ENCODE results near the gene OR4E2. TPM values are rescaled to one million over a fixed set of nuclear protein-coding genes. Genes with fewer than 3 reads are reported as not detected.

OR4E2 gene, protein sequence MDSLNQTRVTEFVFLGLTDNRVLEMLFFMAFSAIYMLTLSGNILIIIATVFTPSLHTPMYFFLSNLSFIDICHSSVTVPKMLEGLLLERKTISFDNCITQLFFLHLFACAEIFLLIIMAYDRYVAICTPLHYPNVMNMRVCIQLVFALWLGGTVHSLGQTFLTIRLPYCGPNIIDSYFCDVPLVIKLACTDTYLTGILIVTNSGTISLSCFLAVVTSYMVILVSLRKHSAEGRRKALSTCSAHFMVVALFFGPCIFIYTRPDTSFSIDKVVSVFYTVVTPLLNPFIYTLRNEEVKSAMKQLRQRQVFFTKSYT
- polyA plus RNA-seq (2012; ENCODE audit: insufficient read length, low read depth): not detected

DNA sequence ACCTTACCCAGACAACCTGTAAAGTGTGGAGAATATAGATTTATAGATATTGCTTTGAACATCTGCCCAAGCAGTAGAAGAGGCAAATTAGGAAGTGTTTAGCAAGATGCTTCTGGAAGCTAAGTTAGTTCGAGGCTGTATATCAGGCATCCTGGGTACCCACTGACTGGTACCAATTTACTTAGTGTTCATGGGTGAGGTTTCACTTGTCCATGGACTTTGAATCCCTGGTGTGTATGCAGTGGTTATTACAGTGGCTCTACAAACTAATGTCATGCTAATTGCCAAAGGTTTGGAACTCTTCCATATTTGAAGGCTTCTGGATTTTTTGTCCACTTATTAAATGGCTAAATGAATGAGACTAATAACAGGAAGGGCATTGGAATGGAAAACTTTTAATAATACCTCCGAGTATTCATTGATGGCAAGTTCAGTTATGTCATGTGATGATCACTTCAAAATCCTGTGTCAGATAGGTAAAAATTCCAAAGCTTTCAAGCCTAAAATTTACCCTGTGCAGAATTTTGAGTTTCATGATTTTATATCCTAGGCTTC lies at the start of gene OR4E2:
Gene OR4E2, plus strand, starts transcription at position 505 of the 555 bp plus-strand sequence. CDS start 11,248 bp downstream, outside the sequence.
- TF ChIP-seq FOXP2 (optimal IDR thresholded peaks at IDR 0.05; ENCODE audit: borderline replicate concordance, extremely low read depth, extremely low read length, insufficient read depth) (no peak), TAF1 (IDR thresholded peaks at IDR 0.05; ENCODE audit: borderline replicate concordance, insufficient read depth, low read length) (no peak), SIN3A (IDR thresholded peaks at IDR 0.05; ENCODE audit: borderline replicate concordance, insufficient read depth, low read length) (no peak), POLR2AphosphoS5 (IDR thresholded peaks at IDR 0.05; ENCODE audit: low read depth, low read length) (no peak)
- TF ChIP-seq, protein P1, sequence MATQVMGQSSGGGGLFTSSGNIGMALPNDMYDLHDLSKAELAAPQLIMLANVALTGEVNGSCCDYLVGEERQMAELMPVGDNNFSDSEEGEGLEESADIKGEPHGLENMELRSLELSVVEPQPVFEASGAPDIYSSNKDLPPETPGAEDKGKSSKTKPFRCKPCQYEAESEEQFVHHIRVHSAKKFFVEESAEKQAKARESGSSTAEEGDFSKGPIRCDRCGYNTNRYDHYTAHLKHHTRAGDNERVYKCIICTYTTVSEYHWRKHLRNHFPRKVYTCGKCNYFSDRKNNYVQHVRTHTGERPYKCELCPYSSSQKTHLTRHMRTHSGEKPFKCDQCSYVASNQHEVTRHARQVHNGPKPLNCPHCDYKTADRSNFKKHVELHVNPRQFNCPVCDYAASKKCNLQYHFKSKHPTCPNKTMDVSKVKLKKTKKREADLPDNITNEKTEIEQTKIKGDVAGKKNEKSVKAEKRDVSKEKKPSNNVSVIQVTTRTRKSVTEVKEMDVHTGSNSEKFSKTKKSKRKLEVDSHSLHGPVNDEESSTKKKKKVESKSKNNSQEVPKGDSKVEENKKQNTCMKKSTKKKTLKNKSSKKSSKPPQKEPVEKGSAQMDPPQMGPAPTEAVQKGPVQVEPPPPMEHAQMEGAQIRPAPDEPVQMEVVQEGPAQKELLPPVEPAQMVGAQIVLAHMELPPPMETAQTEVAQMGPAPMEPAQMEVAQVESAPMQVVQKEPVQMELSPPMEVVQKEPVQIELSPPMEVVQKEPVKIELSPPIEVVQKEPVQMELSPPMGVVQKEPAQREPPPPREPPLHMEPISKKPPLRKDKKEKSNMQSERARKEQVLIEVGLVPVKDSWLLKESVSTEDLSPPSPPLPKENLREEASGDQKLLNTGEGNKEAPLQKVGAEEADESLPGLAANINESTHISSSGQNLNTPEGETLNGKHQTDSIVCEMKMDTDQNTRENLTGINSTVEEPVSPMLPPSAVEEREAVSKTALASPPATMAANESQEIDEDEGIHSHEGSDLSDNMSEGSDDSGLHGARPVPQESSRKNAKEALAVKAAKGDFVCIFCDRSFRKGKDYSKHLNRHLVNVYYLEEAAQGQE (IDR thresholded peaks at IDR 0.05; ENCODE audit: insufficient read depth in 1 of 2, low read depth in 2 of 2, low read length in 2 of 2): no peak

DNA sequence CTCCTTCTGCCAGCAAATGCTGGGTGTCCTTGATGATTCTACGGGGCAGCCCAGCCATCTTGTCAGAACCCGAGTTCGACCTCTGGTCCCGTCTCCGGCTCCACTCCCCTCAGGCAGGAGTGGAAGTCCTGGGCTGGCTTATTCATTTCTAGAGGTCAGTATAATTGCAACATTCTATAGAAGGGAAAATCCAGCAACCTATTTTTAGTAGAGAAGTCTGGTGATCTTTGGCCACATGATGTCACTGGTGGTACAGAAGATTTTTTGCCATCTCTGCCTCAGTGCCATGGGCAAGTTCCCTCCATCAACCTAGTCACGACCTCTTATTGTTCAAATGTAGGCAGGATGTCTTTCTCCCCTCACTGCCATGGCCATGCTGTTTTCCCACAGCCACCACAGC lies 41.3 kb upstream of the OR4E2 start:
- no peak for TF ChIP-seq TAF1 (IDR thresholded peaks at IDR 0.05; ENCODE audit: borderline replicate concordance, insufficient read depth, low read length)
- no peak for TF ChIP-seq SIN3A (IDR thresholded peaks at IDR 0.05; ENCODE audit: borderline replicate concordance, insufficient read depth, low read length)
- TF ChIP-seq POLR2AphosphoS5 (IDR thresholded peaks at IDR 0.05; ENCODE audit: low read depth, low read length): no peak
- no peak for TF ChIP-seq FOXP2 (optimal IDR thresholded peaks at IDR 0.05; ENCODE audit: borderline replicate concordance, extremely low read depth, extremely low read length, insufficient read depth)
- TF ChIP-seq, protein P1 (IDR thresholded peaks at IDR 0.05; ENCODE audit: insufficient read depth in 1 of 2, low read depth in 2 of 2, low read length in 2 of 2): no peak

DNA sequence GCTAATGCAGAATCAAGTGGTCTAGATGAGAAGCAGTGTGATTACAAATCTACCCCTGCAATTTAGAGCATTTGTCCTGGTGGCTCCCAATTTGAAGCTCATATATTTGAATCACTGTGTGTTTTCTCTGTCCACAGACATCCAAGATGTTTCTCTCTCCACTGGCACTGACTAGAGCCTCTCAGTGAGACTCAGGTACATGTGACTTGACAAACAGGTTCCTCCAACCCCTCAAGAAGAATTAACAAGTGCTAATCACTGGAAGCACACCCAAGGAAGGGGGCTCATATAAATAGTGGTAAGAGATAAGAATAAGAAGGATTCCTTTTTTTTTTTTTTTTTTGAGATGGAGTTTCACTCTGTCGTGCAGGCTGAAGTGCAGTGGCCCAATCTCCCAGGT lies 39.4 kb upstream of the OR4E2 start:
- TF ChIP-seq FOXP2 (optimal IDR thresholded peaks at IDR 0.05; ENCODE audit: borderline replicate concordance, extremely low read depth, extremely low read length, insufficient read depth): no peak
- no peak for TF ChIP-seq SIN3A (IDR thresholded peaks at IDR 0.05; ENCODE audit: borderline replicate concordance, insufficient read depth, low read length)
- TF ChIP-seq, protein P1 (IDR thresholded peaks at IDR 0.05; ENCODE audit: insufficient read depth in 1 of 2, low read depth in 2 of 2, low read length in 2 of 2): no peak
- TF ChIP-seq POLR2AphosphoS5 (IDR thresholded peaks at IDR 0.05; ENCODE audit: low read depth, low read length): no peak
- no peak for TF ChIP-seq TAF1 (IDR thresholded peaks at IDR 0.05; ENCODE audit: borderline replicate concordance, insufficient read depth, low read length)

DNA sequence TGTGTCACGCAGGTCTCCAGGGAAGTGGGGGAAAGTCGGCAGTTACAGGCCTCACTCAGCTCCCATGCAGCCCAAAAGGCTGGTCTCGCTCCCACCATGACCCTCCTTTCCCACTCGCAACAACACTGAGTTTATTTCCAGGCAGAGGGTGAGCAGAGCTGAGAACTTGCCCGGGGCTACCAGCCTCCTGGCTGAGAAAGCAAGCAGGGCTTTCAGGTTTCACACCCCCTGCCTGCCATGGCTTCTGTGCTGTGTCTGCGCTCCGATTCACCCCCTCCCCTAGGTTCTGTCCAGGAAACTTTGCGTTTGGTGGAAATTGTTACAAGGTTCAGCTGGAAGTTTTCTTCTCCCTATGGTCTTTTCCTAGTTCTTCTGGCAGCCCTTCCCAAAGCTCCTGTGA lies 36.0 kb upstream of the OR4E2 start:
- TF ChIP-seq POLR2AphosphoS5 (IDR thresholded peaks at IDR 0.05; ENCODE audit: low read depth, low read length) (no peak), TAF1 (IDR thresholded peaks at IDR 0.05; ENCODE audit: borderline replicate concordance, insufficient read depth, low read length) (no peak)
- TF ChIP-seq, protein P1 (IDR thresholded peaks at IDR 0.05; ENCODE audit: insufficient read depth in 1 of 2, low read depth in 2 of 2, low read length in 2 of 2): no peak

Measured in PFSK-1 (cell line).